Breast epithelium (tissue), 3 donors: ENCODE results near the gene SPP1.

ENCODE experiments used
- CTCF ChIP-seq, 3 donors: fragments of 450-650 bp; IDR thresholded peaks; one replicate each; pipeline ENCODE4 v1.5.1; 2016 to 2017; ENCODE audit warnings: antibody characterized with exemption in 3 of 3, mild to moderate bottlenecking in 3 of 3, moderate library complexity in 3 of 3
- POLR2A ChIP-seq: fragments of 450-650 bp; IDR thresholded peaks from one replicate; pipeline ENCODE4 v1.6.1; 2016; ENCODE audit warnings: antibody characterized with exemption, mild to moderate bottlenecking, moderate library complexity
- POLR2AphosphoS5 ChIP-seq, 3 donors: sonication (generic); formaldehyde crosslinking; IDR thresholded peaks; one replicate each; pipeline ENCODE4 v1.6.1; 2017; ENCODE audit warnings: antibody characterized with exemption in 3 of 3

GRCh38 chr4:87975466-87975865, at the start of gene SPP1:
- TF ChIP-seq CTCF (IDR thresholded peaks at IDR 0.05) (no peak), POLR2AphosphoS5 (IDR thresholded peaks at IDR 0.05) (no peak), POLR2A (no peak)
